AG04450 (cell line): ENCODE results near the gene C22orf42. TPM values are rescaled to one million over a fixed set of nuclear protein-coding genes. Genes with fewer than 3 reads are reported as not detected.

Experiments
- CTCF ChIA-PET: fragments of 300-600, 350-600 bp; formaldehyde crosslinking; extraction: SDS; loops from one replicate; lab custom pipeline; 2022; ENCODE audit warnings: antibody characterized with exemption, inconsistent platforms; lab: Charles Lee
- POLR2A ChIA-PET: fragments of 350-600 bp; formaldehyde crosslinking; extraction: SDS; loops from one replicate; lab custom pipeline; 2021; ENCODE audit warnings: antibody characterized with exemption, inconsistent platforms; lab: Yijun Ruan, JAX
- DNase-seq: peaks from one replicate; pipeline ENCODE4 v3.0.0-alpha.2; 2011; ENCODE audit warnings: low read depth, low spot score
- H3K27ac ChIP-seq: one replicate; pipeline ENCODE4 v1.5.1; 2012; ENCODE audit warnings: low read depth, low read length, control low read depth
- H3K27me3 ChIP-seq: one replicate; pipeline ENCODE4 v1.6.0; 2012; ENCODE audit warnings: low read length; ENCODE audit not compliant: control insufficient read depth, insufficient read depth
- H3K4me3 ChIP-seq: 2 replicates; pipeline ENCODE4 v1.5.1; 2011; ENCODE audit warnings: mild to moderate bottlenecking, low read depth, low read length, control low read depth
- H3K9me3 ChIP-seq: 2 replicates; pipeline ENCODE4 v1.5.1; 2012; ENCODE audit warnings: low read length; ENCODE audit not compliant: control insufficient read depth, insufficient read depth
- polyA plus RNA-seq: library from polyadenylated mRNA; depleted of rRNA; stranded (reverse); fragments of >200 nt; gene quantifications from 2 replicates; pipeline ENCODE4 v1.2.3, GENCODE V29; 2011; rRNA removed
- small RNA-seq: library from RNA; depleted of rRNA; stranded (forward); fragments of <200 nt; gene quantifications from one replicate; pipeline ENCODE3, GENCODE V24; 2012; ENCODE audit warnings: low read depth; ENCODE audit not compliant: insufficient read length
- TF ChIP-seq, protein P1 (sequence below): IDR thresholded peaks from 2 replicates; pipeline ENCODE4 v1.5.1; 2011; ENCODE audit warnings: low read depth, low read length, control low read depth, inconsistent platforms

Gene C22orf42
- polyA plus RNA-seq, 1 experiment, result not detected

DNA sequence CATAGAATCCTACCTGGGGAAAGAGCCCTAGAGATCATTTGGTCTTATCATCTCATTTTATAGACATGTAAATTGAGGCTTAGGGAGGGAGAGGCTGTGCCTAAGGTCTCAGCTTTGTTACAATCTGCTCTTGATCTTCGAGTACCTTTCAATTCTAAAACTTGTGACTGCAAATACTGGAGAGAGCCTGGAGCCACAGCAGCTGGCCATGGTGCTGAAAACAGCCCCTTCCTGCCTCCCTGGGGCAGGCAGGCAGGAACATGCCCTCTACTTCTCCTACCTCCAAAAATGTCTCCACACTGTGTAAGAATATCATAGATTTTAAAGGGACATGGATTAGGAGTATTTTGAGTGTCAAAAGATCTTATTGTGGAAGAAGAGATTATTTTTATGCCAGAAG, 52.2 kb downstream of the C22orf42 start:
- ChIA-PET POLR2A (no interaction called here), CTCF (no interaction called here)
- TF ChIP-seq, protein P1, sequence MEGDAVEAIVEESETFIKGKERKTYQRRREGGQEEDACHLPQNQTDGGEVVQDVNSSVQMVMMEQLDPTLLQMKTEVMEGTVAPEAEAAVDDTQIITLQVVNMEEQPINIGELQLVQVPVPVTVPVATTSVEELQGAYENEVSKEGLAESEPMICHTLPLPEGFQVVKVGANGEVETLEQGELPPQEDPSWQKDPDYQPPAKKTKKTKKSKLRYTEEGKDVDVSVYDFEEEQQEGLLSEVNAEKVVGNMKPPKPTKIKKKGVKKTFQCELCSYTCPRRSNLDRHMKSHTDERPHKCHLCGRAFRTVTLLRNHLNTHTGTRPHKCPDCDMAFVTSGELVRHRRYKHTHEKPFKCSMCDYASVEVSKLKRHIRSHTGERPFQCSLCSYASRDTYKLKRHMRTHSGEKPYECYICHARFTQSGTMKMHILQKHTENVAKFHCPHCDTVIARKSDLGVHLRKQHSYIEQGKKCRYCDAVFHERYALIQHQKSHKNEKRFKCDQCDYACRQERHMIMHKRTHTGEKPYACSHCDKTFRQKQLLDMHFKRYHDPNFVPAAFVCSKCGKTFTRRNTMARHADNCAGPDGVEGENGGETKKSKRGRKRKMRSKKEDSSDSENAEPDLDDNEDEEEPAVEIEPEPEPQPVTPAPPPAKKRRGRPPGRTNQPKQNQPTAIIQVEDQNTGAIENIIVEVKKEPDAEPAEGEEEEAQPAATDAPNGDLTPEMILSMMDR, result no peak
- no peak for DNase-seq
- Histone ChIP-seq H3K27me3 (no peaks in the 10 kb centered on the region), H3K27ac (no peak overlapping the region), H3K9me3 (no peaks in the 10 kb centered on the region), H3K4me3 (no peak overlapping the region)

DNA sequence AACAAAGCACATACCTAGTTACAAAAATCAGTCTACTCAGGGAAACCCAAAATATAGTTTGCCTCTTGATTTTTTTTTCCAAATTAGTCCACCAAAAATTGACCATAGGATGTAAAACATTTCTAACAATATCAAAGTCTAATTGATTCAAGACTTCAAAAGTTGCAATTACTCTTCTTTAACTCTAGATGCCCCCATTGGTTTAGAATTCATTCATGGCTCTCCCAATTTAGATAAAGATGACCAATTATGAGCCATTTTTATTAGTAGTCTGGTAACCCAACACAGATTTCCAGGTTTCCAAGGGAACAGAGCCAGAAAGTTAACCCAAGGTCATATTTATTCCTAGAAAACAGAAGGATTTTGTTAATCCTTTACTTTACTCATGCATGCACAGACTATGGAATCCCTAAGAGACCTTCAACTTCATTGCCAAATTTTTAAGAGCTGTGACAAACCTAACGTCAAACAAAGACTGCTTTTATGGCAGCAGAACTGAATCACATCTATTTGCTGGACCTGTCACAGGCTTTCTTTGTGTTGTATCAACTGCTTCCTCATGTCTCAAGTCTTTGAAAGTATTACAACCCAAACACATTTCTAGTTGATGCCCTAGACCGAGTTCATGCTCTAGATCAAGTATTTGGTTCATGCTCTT, 55.3 kb downstream of the C22orf42 start:
- CTCF ChIA-PET, result interaction anchor here (1.6 kb wide), 2 partner anchors 162 to 897 kb away, joined by 6 to 7 read pairs; no protein-coding TSS in a partner anchor
- POLR2A ChIA-PET, result no interaction called here
- no peaks in the 10 kb centered on the region for H3K27me3 ChIP-seq
- no peak overlapping the region for H3K4me3 ChIP-seq
- H3K9me3 ChIP-seq, result no peaks in the 10 kb centered on the region
- TF ChIP-seq, protein P1, result no peak; the same call in 1 of the 2 replicates
- no peak for DNase-seq
- H3K27ac ChIP-seq, result no peak overlapping the region

DNA sequence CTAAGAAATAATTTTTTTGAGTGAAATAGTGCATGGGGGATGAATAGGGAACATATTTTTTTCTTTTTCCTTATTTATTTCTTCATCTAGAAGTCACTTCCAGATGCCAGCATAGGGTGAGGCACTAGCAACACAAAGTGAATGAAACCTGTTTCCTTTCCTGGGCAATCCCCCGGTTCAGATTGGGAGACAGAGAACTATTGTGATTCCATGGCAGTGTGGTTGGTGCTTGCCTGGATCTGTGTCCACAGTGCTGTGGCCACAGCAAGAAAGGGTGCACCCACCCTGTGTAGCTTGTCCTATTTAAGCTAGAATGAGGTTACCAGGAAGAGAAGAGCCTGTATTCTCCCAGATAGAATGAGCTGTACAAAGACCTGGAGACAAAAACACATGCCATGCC, 58.4 kb downstream of the C22orf42 start:
- POLR2A ChIA-PET, result no interaction called here
- TF ChIP-seq, protein P1, result no peak
- no peak overlapping the region for H3K4me3 ChIP-seq
- H3K27me3 ChIP-seq, result peaks cover 3% of the 10 kb centered on the region
- CTCF ChIA-PET, result interaction anchor here (1.8 kb wide), 1 partner anchor 165 kb away, joined by 4 read pairs; no protein-coding TSS in a partner anchor
- no peak for DNase-seq
- no peaks in the 10 kb centered on the region for H3K9me3 ChIP-seq
- H3K27ac ChIP-seq, result no peak overlapping the region

Small RNA genes lying within 50 kb of the gene (small RNA-seq; reads per million reads assigned to genes)
- not detected for gene AP1B1P2
- not detected for gene RF02171

Other genes starting within 250 kb of the C22orf42 start
- 94.9 and 118 TPM in 2 replicates for gene YWHAH, start 214.8 kb downstream of the C22orf42 start, polyA plus RNA-seq
- gene SLC5A1, start 116.0 kb downstream of the C22orf42 start, polyA plus RNA-seq, result not detected in 2 replicates
- gene RFPL2, start 45.8 kb upstream of the C22orf42 start, polyA plus RNA-seq, result not detected in 2 replicates
- not detected in 2 replicates for gene SLC5A4, start 96.0 kb upstream of the C22orf42 start, polyA plus RNA-seq
- not detected in 2 replicates for gene RFPL3, start 198.6 kb upstream of the C22orf42 start, polyA plus RNA-seq